GM18511 (cell line): ENCODE data around the gene MX1.
A peak's percentile ranks its signal among the peaks of the same experiment; 100 is the strongest.

Source experiments
- ATAC-seq: cut with Tn5 transposase; IDR thresholded peaks from one replicate; pipeline ENCODE4 v1.9.1; 2021; ENCODE audit warnings: mild to moderate bottlenecking, moderate library complexity; ENCODE audit not compliant: unreplicated experiment

Gene MX1

GRCh38 chr21:41429925-41430491, 4.0 kb downstream of the MX1 start:
- ATAC-seq: no peak

GRCh38 chr21:41431788-41432548, 5.9 kb downstream of the MX1 start:
- peak; percentile 90 for ATAC-seq

GRCh38 chr21:41432562-41433460, 6.8 kb downstream of the MX1 start:
- ATAC-seq: no peak

- no peak for ATAC-seq
Measured at GRCh38 chr21:41433566-41433965, 7.5 kb downstream of the MX1 start.

- no peak for ATAC-seq
Measured at GRCh38 chr21:41435706-41436105, 9.7 kb downstream of the MX1 start.

- ATAC-seq: no peak
Measured at GRCh38 chr21:41437729-41438128, 11.7 kb downstream of the MX1 start.

GRCh38 chr21:41438425-41439113, 12.5 kb downstream of the MX1 start:
- no peak for ATAC-seq

GRCh38 chr21:41439248-41439647, 13.2 kb downstream of the MX1 start:
- ATAC-seq: no peak

GRCh38 chr21:41441546-41441945, 15.5 kb downstream of the MX1 start:
- ATAC-seq: no peak

GRCh38 chr21:41442481-41443186, 16.6 kb downstream of the MX1 start:
- no peak for ATAC-seq

- no peak for ATAC-seq
Measured at GRCh38 chr21:41443562-41443961, 17.5 kb downstream of the MX1 start.

- no peak for ATAC-seq
Measured at GRCh38 chr21:41444703-41445464, 18.8 kb downstream of the MX1 start.

GRCh38 chr21:41445465-41445862, 19.4 kb downstream of the MX1 start:
- no peak for ATAC-seq

- ATAC-seq: no peak
Measured at GRCh38 chr21:41446586-41446985, 20.5 kb downstream of the MX1 start.

- no peak for ATAC-seq
Measured at GRCh38 chr21:41447356-41447755, 21.3 kb downstream of the MX1 start.

- no peak for ATAC-seq
Measured at GRCh38 chr21:41449613-41450012, 23.6 kb downstream of the MX1 start.

GRCh38 chr21:41451753-41452676, 26.0 kb downstream of the MX1 start:
- no peak for ATAC-seq

- no peak for ATAC-seq
Measured at GRCh38 chr21:41453198-41453597, 27.2 kb downstream of the MX1 start.

GRCh38 chr21:41453761-41454160, 27.7 kb downstream of the MX1 start:
- ATAC-seq: no peak
